Stimulated activated CD8-positive, alpha-beta memory T cell treated with anti-CD3 and anti-CD28 coated beads, Interleukin-15, amount 100 ng/mL, for 48 hours (primary cell): Measurements from ENCODE around the gene OR10T2.
"Not testable (repeated sequence)": the region's sequence is repeated elsewhere in the genome, so short reads cannot be mapped to it uniquely, and the experiment has no call there.

Source experiments
- DNase-seq, 2 donors: peaks; one replicate each; pipeline ENCODE4 v3.0.0-alpha.2; 2020; ENCODE audit warnings: low read depth in 2 of 2

Gene OR10T2

DNA sequence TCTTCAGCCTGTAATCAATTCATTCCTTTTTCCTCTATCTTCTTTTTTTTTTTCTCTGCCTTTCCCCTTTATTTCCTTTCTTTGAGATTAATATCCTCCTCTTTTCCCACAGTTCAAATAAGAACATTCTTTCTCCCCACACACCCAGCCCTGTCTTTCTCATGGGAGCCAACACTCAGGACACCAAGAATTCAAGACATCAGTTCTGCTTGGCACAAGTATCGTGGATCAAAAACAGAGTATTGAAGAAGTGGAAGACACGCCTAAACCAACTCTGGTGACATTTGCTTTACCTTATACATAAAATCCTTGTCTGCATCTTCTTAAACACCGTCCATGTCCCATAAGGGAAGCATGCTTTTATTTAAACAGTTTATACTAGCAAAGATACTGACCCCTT lies 42.6 kb downstream of the OR10T2 start:
- no peak for DNase-seq

DNA sequence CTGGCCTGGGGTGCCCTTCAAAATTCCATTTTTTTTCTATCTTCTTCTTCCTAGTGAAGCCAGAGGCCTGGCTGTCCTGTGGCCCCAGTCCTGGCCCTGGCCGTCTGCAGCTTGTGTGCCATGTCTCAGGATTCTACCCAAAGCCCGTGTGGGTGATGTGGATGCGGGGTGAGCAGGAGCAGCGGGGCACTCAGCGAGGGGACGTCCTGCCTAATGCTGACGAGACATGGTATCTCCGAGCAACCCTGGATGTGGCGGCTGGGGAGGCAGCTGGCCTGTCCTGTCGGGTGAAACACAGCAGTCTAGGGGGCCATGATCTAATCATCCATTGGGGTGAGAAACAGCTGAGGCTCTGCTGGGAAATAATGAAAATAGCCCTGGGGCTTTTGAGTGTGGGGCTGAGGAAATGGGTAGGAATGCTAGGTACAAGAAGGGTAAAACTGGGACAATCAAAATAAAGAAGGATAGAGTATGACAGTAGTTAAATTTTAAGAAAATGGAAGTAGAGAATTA lies 43.4 kb downstream of the OR10T2 start:
- DNase-seq, result no peak

- DNase-seq, result no peak
Observed at GRCh38 chr1:158354255-158354654, 45.0 kb downstream of the OR10T2 start.

- DNase-seq, result no peak
Observed at GRCh38 chr1:158353303-158354075, 45.8 kb downstream of the OR10T2 start, which contains the start of gene CD1E. Gene CD1E, plus strand, starts transcription at chr1:158353894. Its CDS starts 95 bp downstream, at chr1:158353989.

DNA sequence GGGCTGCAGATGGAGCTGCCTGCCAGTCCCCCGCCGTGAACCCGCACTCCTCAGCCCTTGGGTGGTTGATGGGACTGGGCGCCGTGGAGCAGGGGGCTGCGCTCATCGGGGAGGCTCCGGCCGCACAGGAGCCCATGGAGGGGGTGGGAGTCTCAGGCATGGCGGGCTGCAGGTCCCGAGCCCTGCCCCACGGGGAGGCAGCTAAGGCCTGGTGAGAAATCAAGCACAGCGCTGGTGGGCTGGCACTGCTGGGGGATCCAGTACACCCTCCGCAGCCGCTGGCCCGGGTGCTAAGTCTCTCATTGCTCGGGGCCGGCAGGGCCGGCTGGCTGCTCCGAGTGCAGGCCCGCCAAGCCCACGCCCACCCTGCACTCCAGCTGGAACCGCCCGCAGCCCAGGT lies 50.3 kb downstream of the OR10T2 start:
- DNase-seq, result not testable (repeated sequence)
